HPDE6-E6E7 (cell line): ENCODE data around the gene FOXI3.
"Not testable (repeated sequence)": the region's sequence is repeated elsewhere in the genome, so short reads cannot be mapped to it uniquely, and the experiment has no call there.

Source experiments
- DNase-seq: peaks from one replicate; pipeline ENCODE4 v3.0.0; 2011; ENCODE audit warnings: missing footprints; ENCODE audit errors: extremely low spot score

Gene FOXI3

GRCh38 chr2:88442061-88442460, 10.4 kb downstream of the FOXI3 start:
- no peak for DNase-seq

- no peak for DNase-seq
Observed at GRCh38 chr2:88437010-88437409, 15.5 kb downstream of the FOXI3 start.

- no peak for DNase-seq
Observed at GRCh38 chr2:88429929-88430328, 22.6 kb downstream of the FOXI3 start.

- DNase-seq = no peak
Observed at GRCh38 chr2:88423733-88424132, 28.8 kb downstream of the FOXI3 start.

- DNase-seq = not testable (repeated sequence)
Observed at GRCh38 chr2:88419051-88419450, 33.4 kb downstream of the FOXI3 start.

GRCh38 chr2:88416016-88416663, 36.4 kb downstream of the FOXI3 start:
- no peak for DNase-seq

- DNase-seq = not testable (repeated sequence)
Observed at GRCh38 chr2:88408870-88409269, 43.6 kb downstream of the FOXI3 start.

- no peak for DNase-seq
Observed at GRCh38 chr2:88400037-88400767, 52.3 kb downstream of the FOXI3 start.

GRCh38 chr2:88398180-88398579, 54.3 kb downstream of the FOXI3 start:
- no peak for DNase-seq
